Lower leg skin (tissue), 3 donors: Measurements from ENCODE around the gene C11orf71.

ENCODE experiments used
- CTCF ChIP-seq, 3 donors: fragments of 450-650 bp; IDR thresholded peaks; one replicate each; pipeline ENCODE4 v1.5.1; 2016; ENCODE audit warnings: antibody characterized with exemption in 3 of 3, mild to moderate bottlenecking in 3 of 3, moderate library complexity in 2 of 3
- POLR2A ChIP-seq, 2 donors: fragments of 450-650 bp; IDR thresholded peaks; one replicate each; pipeline ENCODE4 v1.6.1; 2016 to 2017; ENCODE audit warnings: antibody characterized with exemption in 2 of 2, mild to moderate bottlenecking in 1 of 2, moderate library complexity in 1 of 2

- TF ChIP-seq CTCF (IDR thresholded peaks at IDR 0.05) (no peak), POLR2A (IDR thresholded peaks at IDR 0.05) (no peak)
Observed at GRCh38 chr11:114379394-114380069, 20.8 kb downstream of the C11orf71 start.
